ENCODE data around the gene RFX2.
"Not testable (repeated sequence)": the region's sequence is repeated elsewhere in the genome, so short reads cannot be mapped to it uniquely, and the experiment has no call there.

The RFX2 gene

DNA sequence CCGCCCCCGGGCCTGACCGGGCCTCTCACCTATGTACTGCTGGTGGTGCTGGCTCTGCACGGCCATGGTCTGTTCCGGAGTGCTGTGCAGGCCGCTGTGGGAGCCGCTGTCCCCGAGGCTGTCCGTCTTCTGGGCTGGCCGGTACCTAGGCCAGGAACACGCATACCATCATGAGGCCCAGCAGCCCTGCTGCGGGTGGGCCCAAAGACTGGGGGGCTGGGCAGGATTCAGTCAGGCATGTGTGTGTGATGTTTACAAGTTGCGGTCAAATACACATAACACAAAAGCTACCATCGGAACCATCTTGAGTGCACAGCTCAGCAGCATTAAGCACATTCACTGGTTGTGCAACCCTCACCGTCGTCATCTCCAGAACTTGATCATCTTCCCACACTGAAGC is 100.2 kb downstream of the RFX2 start:
- Histone ChIP-seq H3K4me3 (replicated peaks; ENCODE audit: low read depth, low read length) (no peak overlapping the region), H3K36me3 (ENCODE audit: control insufficient read depth, insufficient read depth, low read length) (no peaks in the 10 kb centered on the region), H3K27me3 (replicated peaks; ENCODE audit: control insufficient read depth, insufficient read depth, low read length) (no peaks in the 10 kb centered on the region)
- TF ChIP-seq, protein P1, sequence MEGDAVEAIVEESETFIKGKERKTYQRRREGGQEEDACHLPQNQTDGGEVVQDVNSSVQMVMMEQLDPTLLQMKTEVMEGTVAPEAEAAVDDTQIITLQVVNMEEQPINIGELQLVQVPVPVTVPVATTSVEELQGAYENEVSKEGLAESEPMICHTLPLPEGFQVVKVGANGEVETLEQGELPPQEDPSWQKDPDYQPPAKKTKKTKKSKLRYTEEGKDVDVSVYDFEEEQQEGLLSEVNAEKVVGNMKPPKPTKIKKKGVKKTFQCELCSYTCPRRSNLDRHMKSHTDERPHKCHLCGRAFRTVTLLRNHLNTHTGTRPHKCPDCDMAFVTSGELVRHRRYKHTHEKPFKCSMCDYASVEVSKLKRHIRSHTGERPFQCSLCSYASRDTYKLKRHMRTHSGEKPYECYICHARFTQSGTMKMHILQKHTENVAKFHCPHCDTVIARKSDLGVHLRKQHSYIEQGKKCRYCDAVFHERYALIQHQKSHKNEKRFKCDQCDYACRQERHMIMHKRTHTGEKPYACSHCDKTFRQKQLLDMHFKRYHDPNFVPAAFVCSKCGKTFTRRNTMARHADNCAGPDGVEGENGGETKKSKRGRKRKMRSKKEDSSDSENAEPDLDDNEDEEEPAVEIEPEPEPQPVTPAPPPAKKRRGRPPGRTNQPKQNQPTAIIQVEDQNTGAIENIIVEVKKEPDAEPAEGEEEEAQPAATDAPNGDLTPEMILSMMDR (IDR thresholded peaks at IDR 0.05; ENCODE audit: insufficient read depth, low read length, poor library complexity, severe bottlenecking) = no peak
- DNase-seq (ENCODE audit: extremely low read depth, insufficient read length) = no peak

DNA sequence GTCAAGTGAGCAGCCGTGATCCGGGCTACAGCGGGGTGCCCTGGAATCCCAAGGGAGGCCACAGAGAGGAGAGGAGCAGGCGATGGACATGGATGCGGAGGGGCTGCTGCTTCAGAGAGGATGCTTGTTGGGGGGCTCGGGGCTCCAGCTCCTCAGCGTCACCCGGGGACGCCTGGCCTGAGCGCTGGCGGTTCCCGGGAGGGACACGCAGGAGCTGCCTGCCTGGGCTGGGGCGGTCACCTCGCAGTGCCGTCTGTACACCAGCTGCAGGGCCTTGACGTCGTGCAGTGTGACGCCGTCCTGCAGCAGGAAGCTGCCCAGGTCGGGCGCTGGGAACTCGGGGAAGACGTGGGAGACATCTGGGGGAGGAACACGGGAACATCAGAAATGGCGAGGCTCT is 102.4 kb downstream of the RFX2 start:
- no peaks in the 10 kb centered on the region for H3K27me3 ChIP-seq (replicated peaks; ENCODE audit: control insufficient read depth, insufficient read depth, low read length)
- DNase-seq (ENCODE audit: extremely low read depth, insufficient read length) = no peak
- no peaks in the 10 kb centered on the region for H3K36me3 ChIP-seq (ENCODE audit: control insufficient read depth, insufficient read depth, low read length)
- H3K4me3 ChIP-seq (replicated peaks; ENCODE audit: low read depth, low read length) = no peak overlapping the region
- TF ChIP-seq, protein P1 (IDR thresholded peaks at IDR 0.05; ENCODE audit: insufficient read depth, low read length, poor library complexity, severe bottlenecking) = no peak

DNA sequence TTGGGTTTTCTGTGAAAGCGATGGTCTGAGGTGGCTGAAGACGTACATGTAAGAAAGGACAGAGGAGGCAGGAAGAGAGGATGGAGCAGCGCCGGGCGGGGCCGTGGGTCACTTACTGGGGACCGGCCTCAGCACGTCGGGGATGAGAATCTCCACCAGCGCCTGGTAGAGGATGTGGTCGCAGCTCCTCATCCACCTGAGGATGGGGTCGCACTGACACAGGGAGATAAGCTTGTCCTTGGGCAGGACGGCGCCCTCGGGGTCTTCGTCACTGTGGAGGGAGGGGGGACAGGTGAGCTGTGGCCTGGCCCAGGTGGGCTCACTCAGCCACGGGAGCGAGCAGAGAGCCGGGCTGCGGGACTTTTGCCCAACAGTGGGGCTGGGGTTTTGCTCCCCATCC is 103.4 kb downstream of the RFX2 start:
- no peak for DNase-seq (ENCODE audit: extremely low read depth, insufficient read length)

DNA sequence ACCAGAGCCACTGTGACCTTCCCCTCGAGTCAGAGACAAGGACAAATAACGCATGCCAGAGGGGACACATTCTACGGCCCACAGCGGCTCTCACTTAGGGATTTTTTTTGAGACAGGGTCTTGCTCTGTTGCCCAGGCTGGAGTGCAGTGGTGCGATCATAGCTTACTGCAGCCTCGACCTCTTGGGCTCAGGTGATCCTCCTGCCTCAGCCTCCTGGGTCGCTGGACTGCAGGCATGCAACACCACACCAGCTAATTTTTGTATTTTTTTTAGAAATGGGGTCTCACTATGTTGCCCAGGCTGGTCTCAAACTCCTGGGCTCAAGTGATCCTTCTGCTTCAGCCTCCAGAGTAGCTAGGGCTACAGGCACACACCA is 104.2 kb downstream of the RFX2 start:
- DNase-seq (ENCODE audit: extremely low read depth, insufficient read length); H3K27me3 ChIP-seq (replicated peaks; ENCODE audit: control insufficient read depth, insufficient read depth, low read length): not testable (repeated sequence)

More for the DNA sequence above, 103.4 kb downstream of the RFX2 start:
- TF ChIP-seq, protein P1 (IDR thresholded peaks at IDR 0.05; ENCODE audit: insufficient read depth, low read length, poor library complexity, severe bottlenecking) = no peak
- H3K27me3 ChIP-seq (replicated peaks; ENCODE audit: control insufficient read depth, insufficient read depth, low read length) = no peaks in the 10 kb centered on the region
- no peak overlapping the region for H3K4me3 ChIP-seq (replicated peaks; ENCODE audit: low read depth, low read length)
- H3K36me3 ChIP-seq (ENCODE audit: control insufficient read depth, insufficient read depth, low read length) = no peaks in the 10 kb centered on the region

DNA sequence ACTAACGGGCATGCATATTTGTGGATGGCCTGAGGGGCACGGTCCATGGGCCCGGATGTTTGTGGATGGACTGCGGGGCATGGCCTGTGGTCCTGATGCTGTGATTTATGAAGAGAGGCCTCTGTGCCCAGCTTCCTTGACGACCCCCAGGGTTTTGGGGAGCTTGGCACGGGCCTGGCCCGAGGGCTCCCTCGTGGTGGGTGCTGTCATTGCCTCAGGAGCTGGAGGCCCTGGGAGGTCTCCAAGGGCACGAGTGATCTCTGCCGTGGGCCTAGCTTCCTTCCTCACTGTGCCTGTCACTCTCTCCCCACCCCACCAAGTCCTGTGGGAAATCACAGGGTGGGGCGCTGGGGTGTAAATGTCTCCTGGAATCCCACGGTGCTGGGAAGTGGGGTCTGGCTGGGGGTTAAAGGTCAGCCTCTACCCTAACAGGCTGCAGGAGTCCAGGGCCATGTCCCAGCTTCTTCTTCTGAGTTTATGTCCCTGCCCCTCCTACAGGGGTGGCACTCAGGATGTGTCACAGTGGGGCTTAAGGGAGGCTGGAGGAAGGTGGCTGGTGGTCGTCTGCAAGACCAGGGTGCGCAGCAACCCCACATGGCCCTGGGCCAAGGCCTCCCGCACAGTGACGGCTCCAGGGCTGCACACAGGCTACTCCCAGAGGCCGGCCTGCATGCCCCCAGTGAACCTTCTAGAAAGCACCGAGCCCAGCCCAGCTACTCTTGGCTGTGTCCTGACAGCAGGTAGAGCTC is 104.8 kb downstream of the RFX2 start:
- DNase-seq (ENCODE audit: extremely low read depth, insufficient read length) = no peak
- Histone ChIP-seq H3K27me3 (replicated peaks; ENCODE audit: control insufficient read depth, insufficient read depth, low read length) (no peaks in the 10 kb centered on the region), H3K36me3 (ENCODE audit: control insufficient read depth, insufficient read depth, low read length) (no peaks in the 10 kb centered on the region), H3K4me3 (replicated peaks; ENCODE audit: low read depth, low read length) (no peak overlapping the region)
- TF ChIP-seq, protein P1 (IDR thresholded peaks at IDR 0.05; ENCODE audit: insufficient read depth, low read length, poor library complexity, severe bottlenecking) = no peak

More for the DNA sequence above, 104.2 kb downstream of the RFX2 start:
- not testable (repeated sequence) for H3K36me3 ChIP-seq (ENCODE audit: control insufficient read depth, insufficient read depth, low read length); H3K4me3 ChIP-seq (replicated peaks; ENCODE audit: low read depth, low read length)

DNA sequence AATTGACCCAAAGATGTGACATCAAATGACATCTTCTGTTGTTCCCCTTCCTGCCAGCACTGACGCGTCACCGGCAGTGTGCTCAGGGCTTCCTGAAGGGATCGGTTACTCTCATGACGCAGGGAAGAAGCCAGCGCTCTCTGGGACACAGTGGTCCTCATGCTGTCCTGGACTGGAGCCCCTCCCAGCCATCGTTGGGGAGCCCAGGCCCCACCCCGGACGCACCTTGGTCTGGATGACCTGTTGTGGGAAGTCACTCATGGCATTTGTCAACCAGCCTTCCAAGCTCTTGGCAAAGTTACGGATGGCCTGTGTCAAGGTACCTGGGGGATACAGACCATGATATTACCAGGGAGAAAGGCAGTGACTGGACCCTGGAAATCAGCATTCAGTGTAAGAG is 106.3 kb downstream of the RFX2 start:
- Histone ChIP-seq H3K27me3 (replicated peaks; ENCODE audit: control insufficient read depth, insufficient read depth, low read length) (no peaks in the 10 kb centered on the region), H3K4me3 (replicated peaks; ENCODE audit: low read depth, low read length) (no peak overlapping the region), H3K36me3 (ENCODE audit: control insufficient read depth, insufficient read depth, low read length) (no peaks in the 10 kb centered on the region)
- TF ChIP-seq, protein P1 (IDR thresholded peaks at IDR 0.05; ENCODE audit: insufficient read depth, low read length, poor library complexity, severe bottlenecking) = no peak
- no peak for DNase-seq (ENCODE audit: extremely low read depth, insufficient read length)
